GF-D8 (cell line): ENCODE data around the gene ZNF224.
"Not testable (repeated sequence)": the region's sequence is repeated elsewhere in the genome, so short reads cannot be mapped to it uniquely, and the experiment has no call there.

Source experiments
- DNase-seq: peaks from one replicate; lab custom pipeline; 2025; lab: John Stamatoyannopoulos, UW

ZNF224 gene

GRCh38 chr19:44093931-44094765 lies at the start of gene ZNF224:
Gene ZNF224 (plus strand): TSS chr19:44094361. CDS start chr19:44097874, 3,513 bp downstream.
- peak; percentile 85 for DNase-seq

GRCh38 chr19:44050740-44051649 lies 43.2 kb upstream of the ZNF224 start:
- no peak for DNase-seq

- DNase-seq, result peak; percentile 28
Observed at GRCh38 chr19:44051650-44052402, 42.3 kb upstream of the ZNF224 start, which contains the start of gene ZNF223. Gene ZNF223 (plus strand): TSS chr19:44052036. CDS start chr19:44055177, 3,141 bp downstream.

- DNase-seq, result no peak
Observed at GRCh38 chr19:44055870-44056269, 38.3 kb upstream of the ZNF224 start.

GRCh38 chr19:44059229-44059628 lies 34.9 kb upstream of the ZNF224 start:
- DNase-seq, result no peak

GRCh38 chr19:44061038-44061437 lies 33.1 kb upstream of the ZNF224 start:
- no peak for DNase-seq

- no peak for DNase-seq
Observed at GRCh38 chr19:44066305-44066704, 27.9 kb upstream of the ZNF224 start.

GRCh38 chr19:44069415-44069814 lies 24.7 kb upstream of the ZNF224 start:
- no peak for DNase-seq

- peak; percentile 78 for DNase-seq
Observed at GRCh38 chr19:44071824-44072542, 22.2 kb upstream of the ZNF224 start, which contains the start of gene ZNF284. Gene ZNF284 (plus strand): TSS chr19:44072159. CDS start chr19:44076390, 4,231 bp downstream.

GRCh38 chr19:44072543-44073401 lies 21.4 kb upstream of the ZNF224 start:
- no peak for DNase-seq

- DNase-seq, result no peak
Observed at GRCh38 chr19:44076325-44076724, 17.8 kb upstream of the ZNF224 start.

GRCh38 chr19:44092108-44092507 lies 2.1 kb upstream of the ZNF224 start:
- no peak for DNase-seq

GRCh38 chr19:44107751-44108150 lies 13.6 kb downstream of the ZNF224 start:
- no peak for DNase-seq

GRCh38 chr19:44109458-44109857 lies 15.3 kb downstream of the ZNF224 start:
- DNase-seq, result no peak

- no peak for DNase-seq
Observed at GRCh38 chr19:44111910-44112463, 17.8 kb downstream of the ZNF224 start.

- DNase-seq, result no peak
Observed at GRCh38 chr19:44112802-44113137, 18.6 kb downstream of the ZNF224 start.

GRCh38 chr19:44113138-44113783 lies 19.1 kb downstream of the ZNF224 start, which contains the start of gene ZNF225:
Gene ZNF225 (plus strand): TSS chr19:44113399. CDS start chr19:44115828, 2,429 bp downstream.
- DNase-seq, result peak; percentile 93

GRCh38 chr19:44113784-44114390 lies 19.7 kb downstream of the ZNF224 start:
- no peak for DNase-seq

- not testable (repeated sequence) for DNase-seq
Observed at GRCh38 chr19:44121162-44121561, 27.0 kb downstream of the ZNF224 start.
